Fibroblast of upper back skin (primary cell): ENCODE data around the gene ADIPOQ.
"Not testable (repeated sequence)": the region's sequence is repeated elsewhere in the genome, so short reads cannot be mapped to it uniquely, and the experiment has no call there.

Experiments
- DNase-seq: peaks from one replicate; pipeline ENCODE4 v3.0.0-alpha.2; 2013

The ADIPOQ gene

GRCh38 chr3:186873796-186874195 is 31.3 kb downstream of the ADIPOQ start:
- not testable (repeated sequence) for DNase-seq

GRCh38 chr3:186874216-186874615 is 31.7 kb downstream of the ADIPOQ start:
- DNase-seq: not testable (repeated sequence)

GRCh38 chr3:186874841-186875240 is 32.3 kb downstream of the ADIPOQ start:
- DNase-seq: not testable (repeated sequence)

- no peak for DNase-seq
These were observed 33.2 kb downstream of the ADIPOQ start for GRCh38 chr3:186875708-186876107.

GRCh38 chr3:186879781-186880180 is 37.3 kb downstream of the ADIPOQ start:
- DNase-seq: no peak

GRCh38 chr3:186880406-186880805 is 37.9 kb downstream of the ADIPOQ start:
- no peak for DNase-seq

- peak; percentile 74 for DNase-seq
These were observed 39.6 kb downstream of the ADIPOQ start for GRCh38 chr3:186882150-186882524.

GRCh38 chr3:186882881-186883685 is 40.6 kb downstream of the ADIPOQ start:
- DNase-seq: peak; percentile 84

GRCh38 chr3:186883686-186884058 is 41.2 kb downstream of the ADIPOQ start:
- no peak for DNase-seq

GRCh38 chr3:186884868-186885267 is 42.4 kb downstream of the ADIPOQ start:
- DNase-seq: not testable (repeated sequence)

- DNase-seq: no peak
These were observed 43.9 kb downstream of the ADIPOQ start for GRCh38 chr3:186886202-186886981.

- DNase-seq: not testable (repeated sequence)
These were observed 45.0 kb downstream of the ADIPOQ start for GRCh38 chr3:186887507-186887938.

GRCh38 chr3:186888569-186888968 is 46.1 kb downstream of the ADIPOQ start:
- DNase-seq: peak; percentile 25

- DNase-seq: not testable (repeated sequence)
These were observed 47.2 kb downstream of the ADIPOQ start for GRCh38 chr3:186889698-186890097.

GRCh38 chr3:186890911-186891310 is 48.4 kb downstream of the ADIPOQ start:
- DNase-seq: no peak

- not testable (repeated sequence) for DNase-seq
These were observed 50.6 kb downstream of the ADIPOQ start for GRCh38 chr3:186893071-186893470.

- no peak for DNase-seq
These were observed 52.9 kb downstream of the ADIPOQ start for GRCh38 chr3:186895406-186895805.

- no peak for DNase-seq
These were observed 53.5 kb downstream of the ADIPOQ start for GRCh38 chr3:186896006-186896405.

- DNase-seq: no peak
These were observed 54.4 kb downstream of the ADIPOQ start for GRCh38 chr3:186896875-186897274.

- DNase-seq: peak; percentile 48
These were observed 58.7 kb downstream of the ADIPOQ start for GRCh38 chr3:186901135-186901734.

- DNase-seq: peak; percentile 53
These were observed 59.6 kb downstream of the ADIPOQ start for GRCh38 chr3:186902154-186902553.

GRCh38 chr3:186902713-186903112 is 60.2 kb downstream of the ADIPOQ start:
- no peak for DNase-seq

GRCh38 chr3:186903676-186904075 is 61.2 kb downstream of the ADIPOQ start:
- DNase-seq: not testable (repeated sequence)

GRCh38 chr3:186907075-186907474 is 64.6 kb downstream of the ADIPOQ start:
- DNase-seq: not testable (repeated sequence)
